Peyer's patch (tissue), 4 donors: Measurements from ENCODE around the gene KIAA1755.

Source experiments
- CTCF ChIP-seq, 6 experiments: fragments of 450-650 bp in 4 of 6; fragments of 200-600 bp in 2 of 6; sonication (generic) in 1 of 6; IDR thresholded peaks; one replicate each; pipeline ENCODE4 v1.5.1; 2017 to 2019; ENCODE audit warnings: antibody characterized with exemption in 6 of 6, mild to moderate bottlenecking in 3 of 6, moderate library complexity in 1 of 6
- POLR2A ChIP-seq, 2 donors: fragments of 450-650 bp; IDR thresholded peaks; one replicate each; pipeline ENCODE4 v1.5.1; 2017; ENCODE audit warnings: antibody characterized with exemption in 2 of 2, mild to moderate bottlenecking in 2 of 2, moderate library complexity in 2 of 2

GRCh38 chr20:38302786-38303185 is 42.3 kb upstream of the KIAA1755 start:
- TF ChIP-seq CTCF (IDR thresholded peaks at IDR 0.05), result no peak
- TF ChIP-seq POLR2A (IDR thresholded peaks at IDR 0.05), result no peak
